Measurements from ENCODE around the gene GUCA2B. TPM values are rescaled to one million over a fixed set of nuclear protein-coding genes. Genes with fewer than 3 reads are reported as not detected.

GUCA2B gene
- polyA plus RNA-seq, 1 donor (not counting 4 experiments of a cell fraction or from before 2014, with no cell fraction given): not detected

- FAIRE-seq (no peak), DNase-seq (ENCODE audit: low read depth, low spot score) (no peak)
- dilution Hi-C loops (cut with MboI; ENCODE audit: extremely low pct_ligation_motif_present, low sequenced_read_pairs): no loop called here
- H2AFZ ChIP-seq (ENCODE audit: control insufficient read depth, low read length): no peak overlapping the region
- no peak overlapping the region for H3K9ac ChIP-seq (ENCODE audit: control insufficient read depth, extremely low read depth, insufficient read depth, low read length)
- no peak overlapping the region for H3K4me3 ChIP-seq (ENCODE audit: control insufficient read depth in 2 of 3, extremely low read depth in 1 of 3, insufficient read depth in 2 of 3, low read depth in 1 of 3, low read length in 3 of 3)
- no peaks in the 10 kb centered on the region for H3K79me2 ChIP-seq (ENCODE audit: control insufficient read depth, insufficient read depth, low read length)
- H3K9me1 ChIP-seq (ENCODE audit: control insufficient read depth, extremely low read depth, insufficient read depth, low read length): no peaks in the 10 kb centered on the region
- no peaks in the 10 kb centered on the region for H3K4me1 ChIP-seq (ENCODE audit: control insufficient read depth, extremely low read depth, insufficient read depth, low read length)
- H3K4me2 ChIP-seq (ENCODE audit: control insufficient read depth, extremely low read depth, insufficient read depth, low read depth, low read length): no peak overlapping the region
- TF ChIP-seq CTCF (optimal IDR thresholded peaks at IDR 0.05 in 1 of 3, IDR thresholded peaks at IDR 0.05 in 1 of 3, conservative IDR thresholded peaks at IDR 0.05 in 1 of 3; ENCODE audit: extremely low read depth in 1 of 3, insufficient read depth in 2 of 3, low read length in 3 of 3) (no peak), EZH2 (IDR thresholded peaks at IDR 0.05; ENCODE audit: low read length) (no peak)
- H4K20me1 ChIP-seq (ENCODE audit: control insufficient read depth, extremely low read depth, insufficient read depth, low read length): no peaks in the 10 kb centered on the region
- H3K27me3 ChIP-seq (ENCODE audit: control insufficient read depth, extremely low read depth, insufficient read depth, low read length): peaks cover 10% of the 10 kb centered on the region
- no peaks in the 10 kb centered on the region for H3K9me3 ChIP-seq (ENCODE audit: control insufficient read depth, low read depth, low read length)
- no peak overlapping the region for H3K27ac ChIP-seq (ENCODE audit: control insufficient read depth, insufficient read depth, low read length)
- H3K36me3 ChIP-seq (ENCODE audit: control insufficient read depth in 2 of 2, extremely low read depth in 1 of 2, insufficient read depth in 2 of 2, low read length in 2 of 2): no peaks in the 10 kb centered on the region
Observed at GRCh38 chr1:42136466-42136865, 16.7 kb upstream of the GUCA2B start.

GRCh38 chr1:42137766-42138165 lies 15.4 kb upstream of the GUCA2B start:
- no peak overlapping the region for H2AFZ ChIP-seq (ENCODE audit: control insufficient read depth, low read length)
- H3K9me3 ChIP-seq (ENCODE audit: control insufficient read depth, low read depth, low read length): no peaks in the 10 kb centered on the region
- dilution Hi-C loops (cut with MboI; ENCODE audit: extremely low pct_ligation_motif_present, low sequenced_read_pairs): no loop called here
- peaks cover 3% of the 10 kb centered on the region for H3K4me1 ChIP-seq (ENCODE audit: control insufficient read depth, extremely low read depth, insufficient read depth, low read length)
- no peaks in the 10 kb centered on the region for H3K79me2 ChIP-seq (ENCODE audit: control insufficient read depth, insufficient read depth, low read length)
- H3K9me1 ChIP-seq (ENCODE audit: control insufficient read depth, extremely low read depth, insufficient read depth, low read length): no peaks in the 10 kb centered on the region
- H3K4me2 ChIP-seq (ENCODE audit: control insufficient read depth, extremely low read depth, insufficient read depth, low read depth, low read length): no peak overlapping the region
- TF ChIP-seq EZH2 (IDR thresholded peaks at IDR 0.05; ENCODE audit: low read length) (no peak), CTCF (optimal IDR thresholded peaks at IDR 0.05 in 1 of 3, IDR thresholded peaks at IDR 0.05 in 1 of 3, conservative IDR thresholded peaks at IDR 0.05 in 1 of 3; ENCODE audit: extremely low read depth in 1 of 3, insufficient read depth in 2 of 3, low read length in 3 of 3) (no peak)
- H3K9ac ChIP-seq (ENCODE audit: control insufficient read depth, extremely low read depth, insufficient read depth, low read length): no peak overlapping the region
- H3K4me3 ChIP-seq (ENCODE audit: control insufficient read depth in 2 of 3, extremely low read depth in 1 of 3, insufficient read depth in 2 of 3, low read depth in 1 of 3, low read length in 3 of 3): no peak overlapping the region
- H3K27ac ChIP-seq (ENCODE audit: control insufficient read depth, insufficient read depth, low read length): no peak overlapping the region
- H3K27me3 ChIP-seq (ENCODE audit: control insufficient read depth, extremely low read depth, insufficient read depth, low read length): peaks cover 10% of the 10 kb centered on the region
- no peaks in the 10 kb centered on the region for H4K20me1 ChIP-seq (ENCODE audit: control insufficient read depth, extremely low read depth, insufficient read depth, low read length)
- FAIRE-seq: no peak
- H3K36me3 ChIP-seq (ENCODE audit: control insufficient read depth in 2 of 2, extremely low read depth in 1 of 2, insufficient read depth in 2 of 2, low read length in 2 of 2): no peaks in the 10 kb centered on the region
- DNase-seq (ENCODE audit: low read depth, low spot score): no peak

All from keratinocyte (primary cell).